Activated T-cell treated with anti-CD3 and anti-CD28 coated beads, Interleukin-2, amount 50 U/mL, for 72 hours (primary cell): ENCODE data around the gene CITED4. TPM values are rescaled to one million over a fixed set of nuclear protein-coding genes. Genes with fewer than 3 reads are reported as not detected.
"Not testable (repeated sequence)": the region's sequence is repeated elsewhere in the genome, so short reads cannot be mapped to it uniquely, and the experiment has no call there.

Experiments used
- ATAC-seq, 2 donors: fragments of 150-1000 bp; cut with Tn5 transposase; replicated peaks in 1 of 2; 2 replicates each; pipeline ENCODE4 v1.10.0; 2021; ENCODE audit warnings: moderate library complexity in 2 of 2, mild to moderate bottlenecking in 1 of 2
- DNase-seq, 2 donors: peaks; one replicate each; pipeline ENCODE4 v3.0.0; 2021 to 2022; ENCODE audit warnings: mixed read lengths in 1 of 2
- H3K27ac Mint-ChIP-seq: one replicate; pipeline ENCODE4 v1.8.0; 2022; ENCODE audit warnings: mild to moderate bottlenecking, moderate library complexity, mixed read lengths
- H3K27me3 Mint-ChIP-seq: one replicate; pipeline ENCODE4 v1.8.0; 2022; ENCODE audit warnings: low read depth, mixed read lengths
- H3K36me3 Mint-ChIP-seq, 2 donors: one replicate each; pipeline ENCODE4 v1.8.0; 2022; ENCODE audit warnings: mixed read lengths in 2 of 2, mild to moderate bottlenecking in 1 of 2; ENCODE audit not compliant: insufficient read depth in 2 of 2
- H3K4me1 Mint-ChIP-seq: one replicate; pipeline ENCODE4 v1.8.0; 2022; ENCODE audit warnings: low read depth, mixed read lengths
- H3K4me3 Mint-ChIP-seq, 2 donors: one replicate each; pipeline ENCODE4 v1.8.0; 2022; ENCODE audit warnings: mild to moderate bottlenecking in 2 of 2, mixed read lengths in 2 of 2, moderate library complexity in 2 of 2
- H3K9me3 Mint-ChIP-seq, 2 donors: one replicate each; pipeline ENCODE4 v1.8.0; 2022; ENCODE audit warnings: mixed read lengths in 2 of 2
- total RNA-seq, 2 donors: library from RNA; stranded (reverse); gene quantifications; one replicate each; pipeline ENCODE4 v1.2.3, GENCODE V29; 2022

The CITED4 gene
- total RNA-seq, 2 donors from 2014 or later = 1.9 to 2.1 TPM

- no peak for DNase-seq
- Mint-ChIP-seq H3K27me3 (peaks cover 7% of the 10 kb centered on the region), H3K27ac (no peak overlapping the region), H3K36me3 (peaks cover 11 to 13% of the 10 kb centered on the region in 2 donors), H3K9me3 (peaks cover 15 to 17% of the 10 kb centered on the region in 2 donors), H3K4me1 (peaks cover 10% of the 10 kb centered on the region), H3K4me3 (no peak overlapping the region)
- no peak for ATAC-seq
Observed at GRCh38 chr1:40896482-40896881, 34.3 kb upstream of the CITED4 start.

- no peak overlapping the region for H3K27ac Mint-ChIP-seq
- ATAC-seq (peak; percentile 69 to 70), DNase-seq (no peak)
- H3K36me3 Mint-ChIP-seq = peaks cover 11 to 13% of the 10 kb centered on the region in 2 donors
- H3K9me3 Mint-ChIP-seq = peaks cover 15 to 17% of the 10 kb centered on the region in 2 donors
- no peak overlapping the region for H3K4me3 Mint-ChIP-seq
- peaks cover 10% of the 10 kb centered on the region for H3K4me1 Mint-ChIP-seq
- peaks cover 7% of the 10 kb centered on the region for H3K27me3 Mint-ChIP-seq
Observed at GRCh38 chr1:40895601-40896000, 33.4 kb upstream of the CITED4 start.

- Mint-ChIP-seq H3K9me3 (peaks cover 15 to 17% of the 10 kb centered on the region in 2 donors), H3K36me3 (peaks cover 11 to 13% of the 10 kb centered on the region in 2 donors), H3K4me1 (peaks cover 10% of the 10 kb centered on the region)
- H3K27ac Mint-ChIP-seq, H3K4me3 Mint-ChIP-seq, ATAC-seq, DNase-seq, H3K27me3 Mint-ChIP-seq: not testable (repeated sequence)
Observed at GRCh38 chr1:40894858-40895257, 32.7 kb upstream of the CITED4 start.

- Mint-ChIP-seq H3K36me3 (peaks cover 11 to 13% of the 10 kb centered on the region in 2 donors), H3K9me3 (peaks cover 15 to 17% of the 10 kb centered on the region in 2 donors), H3K4me1 (peaks cover 10% of the 10 kb centered on the region), H3K27ac (no peak overlapping the region), H3K4me3 (no peak overlapping the region), H3K27me3 (peaks cover 7% of the 10 kb centered on the region)
- DNase-seq (no peak), ATAC-seq (no peak)
Observed at GRCh38 chr1:40894455-40894854, 32.3 kb upstream of the CITED4 start.

- peaks cover 10% of the 10 kb centered on the region for H3K4me1 Mint-ChIP-seq
- H3K36me3 Mint-ChIP-seq = peaks cover 11 to 13% of the 10 kb centered on the region in 2 donors
- H3K27ac Mint-ChIP-seq = no peak overlapping the region
- no peak for ATAC-seq
- H3K4me3 Mint-ChIP-seq = no peak overlapping the region
- no peak for DNase-seq
- peaks cover 15 to 17% of the 10 kb centered on the region in 2 donors for H3K9me3 Mint-ChIP-seq
- H3K27me3 Mint-ChIP-seq = peaks cover 7% of the 10 kb centered on the region
Observed at GRCh38 chr1:40893946-40894345, 31.8 kb upstream of the CITED4 start.

- ATAC-seq (no peak), DNase-seq (no peak)
- Mint-ChIP-seq H3K4me3 (no peak overlapping the region), H3K27ac (no peak overlapping the region), H3K9me3 (peaks cover 15 to 17% of the 10 kb centered on the region in 2 donors), H3K4me1 (no peaks in the 10 kb centered on the region), H3K27me3 (peaks cover 15% of the 10 kb centered on the region), H3K36me3 (peaks cover 11 to 13% of the 10 kb centered on the region in 2 donors)
Observed at GRCh38 chr1:40892354-40892753, 30.2 kb upstream of the CITED4 start.

- no peak for ATAC-seq
- Mint-ChIP-seq H3K27ac (no peak overlapping the region), H3K4me3 (no peak overlapping the region)
Observed at GRCh38 chr1:40890771-40891170, 28.6 kb upstream of the CITED4 start.

GRCh38 chr1:40887652-40888051, 25.5 kb upstream of the CITED4 start:
- ATAC-seq = no peak
- H3K36me3 Mint-ChIP-seq = no peaks in the 10 kb centered on the region
- no peak overlapping the region for H3K27ac Mint-ChIP-seq
- peaks cover 43% of the 10 kb centered on the region for H3K27me3 Mint-ChIP-seq
- no peak for DNase-seq
- H3K9me3 Mint-ChIP-seq = no peaks in the 10 kb centered on the region
- no peak overlapping the region for H3K4me3 Mint-ChIP-seq
- H3K4me1 Mint-ChIP-seq = peaks cover 15% of the 10 kb centered on the region

More at GRCh38 chr1:40890771-40891170, 28.6 kb upstream of the CITED4 start:
- H3K27me3 Mint-ChIP-seq = peaks cover 29% of the 10 kb centered on the region
- no peak for DNase-seq
- peaks cover 9% of the 10 kb centered on the region for H3K4me1 Mint-ChIP-seq
- H3K36me3 Mint-ChIP-seq = peaks cover 11 to 13% of the 10 kb centered on the region in 2 donors
- peaks cover 15 to 17% of the 10 kb centered on the region in 2 donors for H3K9me3 Mint-ChIP-seq

- Mint-ChIP-seq H3K36me3 (no peaks in the 10 kb centered on the region), H3K4me1 (peaks cover 15% of the 10 kb centered on the region), H3K27me3 (peaks cover 46% of the 10 kb centered on the region), H3K27ac (no peak overlapping the region), H3K4me3 (no peak overlapping the region), H3K9me3 (no peaks in the 10 kb centered on the region)
- ATAC-seq = no peak
- no peak for DNase-seq
Observed at GRCh38 chr1:40887012-40887378, 24.8 kb upstream of the CITED4 start.

GRCh38 chr1:40886318-40887011, 24.3 kb upstream of the CITED4 start:
- DNase-seq (no peak), ATAC-seq (no peak)
- Mint-ChIP-seq H3K36me3 (no peaks in the 10 kb centered on the region), H3K27ac (peak overlapping the region; percentile 8), H3K27me3 (peaks cover 46% of the 10 kb centered on the region), H3K4me1 (peaks cover 15% of the 10 kb centered on the region), H3K4me3 (no peak overlapping the region), H3K9me3 (no peaks in the 10 kb centered on the region)

GRCh38 chr1:40884055-40884795, 22.1 kb upstream of the CITED4 start:
- ATAC-seq = no peak
- peaks cover 46% of the 10 kb centered on the region for H3K27me3 Mint-ChIP-seq
- H3K4me1 Mint-ChIP-seq = peaks cover 15% of the 10 kb centered on the region
- H3K36me3 Mint-ChIP-seq = no peaks in the 10 kb centered on the region
- no peak overlapping the region for H3K27ac Mint-ChIP-seq
- peak overlapping the region; percentile 17 to 71 for H3K4me3 Mint-ChIP-seq
- H3K9me3 Mint-ChIP-seq = no peaks in the 10 kb centered on the region
- no peak for DNase-seq

- DNase-seq = no peak
- no peak for ATAC-seq
- no peak overlapping the region for H3K27ac Mint-ChIP-seq
- peaks cover 8% of the 10 kb centered on the region for H3K4me1 Mint-ChIP-seq
- peaks cover under 1 to 5% of the 10 kb centered on the region in 2 donors for H3K9me3 Mint-ChIP-seq
- H3K27me3 Mint-ChIP-seq = peaks cover 26% of the 10 kb centered on the region
- H3K4me3 Mint-ChIP-seq = no peak overlapping the region
- peaks cover 7 to 8% of the 10 kb centered on the region in 2 donors for H3K36me3 Mint-ChIP-seq
Observed at GRCh38 chr1:40880813-40881549, 18.8 kb upstream of the CITED4 start.
